ENCODE results near the gene EMID1. TPM values are rescaled to one million over a fixed set of nuclear protein-coding genes. Genes with fewer than 3 reads are reported as not detected.

The EMID1 gene
- total RNA-seq, 1 experiment from 2014 or later: 1.1 TPM

DNA sequence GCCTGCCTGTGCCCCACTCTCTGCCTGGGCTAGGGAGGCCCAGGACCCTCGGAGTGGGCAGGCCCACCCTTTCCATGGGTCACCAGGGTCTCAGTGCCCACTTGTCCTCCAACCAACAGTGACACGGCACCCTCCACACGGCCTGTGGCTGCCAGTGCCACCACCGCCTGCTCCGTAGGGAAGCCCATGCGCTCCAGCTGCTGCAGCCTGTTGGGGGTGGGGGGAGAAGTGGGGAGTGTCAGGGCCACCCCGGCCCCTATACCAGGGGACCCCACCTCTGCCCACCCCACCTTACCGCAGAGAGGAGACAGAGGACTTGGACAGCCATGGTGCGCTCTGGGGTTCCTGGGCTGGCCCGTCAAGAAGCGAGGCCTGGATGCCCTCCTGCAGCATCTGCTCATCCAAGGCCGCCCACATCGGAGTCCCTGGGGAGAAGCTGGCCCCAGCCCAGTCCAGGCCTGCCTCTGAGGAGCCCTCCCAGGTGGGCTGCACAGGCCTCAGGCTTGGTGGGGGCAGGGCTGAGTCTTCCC is 54.4 kb downstream of the EMID1 start:
- H3K4me2 ChIP-seq: no peak overlapping the region
- no peak for DNase-seq
- H3K27ac ChIP-seq: no peak overlapping the region
- no TSS peak for BruUV-seq (replicated peaks)
- no peaks in the 10 kb centered on the region for H3K4me1 ChIP-seq (replicated peaks; ENCODE audit: insufficient read depth)
- H4K20me1 ChIP-seq (ENCODE audit: insufficient read depth): no peaks in the 10 kb centered on the region
- no peaks in the 10 kb centered on the region for H3K27me3 ChIP-seq (ENCODE audit: insufficient read depth, low read depth)
- H3K9me3 ChIP-seq (ENCODE audit: insufficient read depth, low read depth): no peaks in the 10 kb centered on the region
- no peaks in the 10 kb centered on the region for H3K79me2 ChIP-seq (ENCODE audit: low read depth)
- no peaks in the 10 kb centered on the region for H3K9me2 ChIP-seq (ENCODE audit: insufficient read depth)
- POLR2A ChIA-PET (ENCODE audit: unreplicated experiment): no interaction called here
- CTCF ChIA-PET: no interaction called here
- TF ChIP-seq, protein P1, sequence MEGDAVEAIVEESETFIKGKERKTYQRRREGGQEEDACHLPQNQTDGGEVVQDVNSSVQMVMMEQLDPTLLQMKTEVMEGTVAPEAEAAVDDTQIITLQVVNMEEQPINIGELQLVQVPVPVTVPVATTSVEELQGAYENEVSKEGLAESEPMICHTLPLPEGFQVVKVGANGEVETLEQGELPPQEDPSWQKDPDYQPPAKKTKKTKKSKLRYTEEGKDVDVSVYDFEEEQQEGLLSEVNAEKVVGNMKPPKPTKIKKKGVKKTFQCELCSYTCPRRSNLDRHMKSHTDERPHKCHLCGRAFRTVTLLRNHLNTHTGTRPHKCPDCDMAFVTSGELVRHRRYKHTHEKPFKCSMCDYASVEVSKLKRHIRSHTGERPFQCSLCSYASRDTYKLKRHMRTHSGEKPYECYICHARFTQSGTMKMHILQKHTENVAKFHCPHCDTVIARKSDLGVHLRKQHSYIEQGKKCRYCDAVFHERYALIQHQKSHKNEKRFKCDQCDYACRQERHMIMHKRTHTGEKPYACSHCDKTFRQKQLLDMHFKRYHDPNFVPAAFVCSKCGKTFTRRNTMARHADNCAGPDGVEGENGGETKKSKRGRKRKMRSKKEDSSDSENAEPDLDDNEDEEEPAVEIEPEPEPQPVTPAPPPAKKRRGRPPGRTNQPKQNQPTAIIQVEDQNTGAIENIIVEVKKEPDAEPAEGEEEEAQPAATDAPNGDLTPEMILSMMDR (conservative IDR thresholded peaks at IDR 0.05): no peak
- no peak for TF ChIP-seq EZH2 (IDR thresholded peaks at IDR 0.05; ENCODE audit: low read depth)
- no peak overlapping the region for H3K4me3 ChIP-seq
- intact Hi-C loops (cut with micrococcal nuclease; ENCODE audit: unreplicated experiment): no loop called here
- no peak overlapping the region for H2AFZ ChIP-seq
- H3K36me3 ChIP-seq (ENCODE audit: low read depth): no peaks in the 10 kb centered on the region
- H3F3A ChIP-seq (ENCODE audit: insufficient read depth, low read depth): 0 out of 2 replicates have a peak, but pooled peaks cover 4% of the 10 kb centered on the region

DNA sequence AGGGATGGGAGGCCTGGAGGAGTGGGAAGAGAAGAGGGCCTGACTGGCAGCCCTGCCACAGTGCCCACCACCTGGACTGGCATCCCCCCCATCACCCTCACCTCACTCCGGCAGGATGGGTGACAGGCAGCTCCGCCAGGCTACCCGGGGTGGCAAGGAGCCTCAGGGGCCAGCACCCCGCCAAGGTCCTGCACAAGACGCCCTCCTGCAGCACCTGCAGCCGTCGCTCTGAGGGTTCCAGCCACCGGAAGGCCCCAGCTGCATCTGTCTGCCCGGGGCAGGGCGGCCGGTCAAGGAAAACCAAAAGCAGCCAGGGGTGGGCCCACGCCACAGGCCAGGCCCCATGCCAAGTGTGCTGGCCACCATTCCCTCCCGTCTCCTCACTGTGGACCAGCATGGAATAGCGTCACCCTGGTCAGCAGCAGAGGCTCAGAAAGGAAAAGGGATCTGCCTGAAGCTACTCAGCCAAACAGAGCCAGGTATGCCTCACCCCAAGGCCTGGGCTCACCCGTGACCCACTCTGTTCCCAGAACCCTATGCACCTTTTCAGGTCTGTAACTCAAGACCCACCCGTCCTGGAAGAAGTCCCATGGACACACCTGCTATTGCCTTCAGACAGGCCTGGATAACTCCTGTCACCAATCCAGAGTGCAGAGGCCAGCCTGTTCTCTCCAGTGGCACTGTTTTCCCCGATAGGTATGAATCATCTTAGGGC is 55.1 kb downstream of the EMID1 start:
- Histone ChIP-seq H3K27me3 (ENCODE audit: insufficient read depth, low read depth) (no peaks in the 10 kb centered on the region), H2AFZ (no peak overlapping the region), H4K20me1 (ENCODE audit: insufficient read depth) (no peaks in the 10 kb centered on the region), H3K4me2 (no peak overlapping the region), H3K4me3 (no peak overlapping the region), H3K27ac (no peak overlapping the region), H3F3A (ENCODE audit: insufficient read depth, low read depth) (0 out of 2 replicates have a peak, but pooled peaks cover 4% of the 10 kb centered on the region), H3K9me2 (ENCODE audit: insufficient read depth) (no peaks in the 10 kb centered on the region), H3K9me3 (ENCODE audit: insufficient read depth, low read depth) (no peaks in the 10 kb centered on the region), H3K79me2 (ENCODE audit: low read depth) (no peaks in the 10 kb centered on the region), H3K36me3 (ENCODE audit: low read depth) (no peaks in the 10 kb centered on the region), H3K4me1 (replicated peaks; ENCODE audit: insufficient read depth) (no peaks in the 10 kb centered on the region)
- DNase-seq: no peak
- CTCF ChIA-PET: interaction anchor here (0.6 kb wide), 1 partner anchor 99 kb away, joined by 3 read pairs; no protein-coding TSS in a partner anchor
- BruUV-seq (replicated peaks): no TSS peak
- TF ChIP-seq, protein P1 (conservative IDR thresholded peaks at IDR 0.05): no peak
- no peak for TF ChIP-seq EZH2 (IDR thresholded peaks at IDR 0.05; ENCODE audit: low read depth)
- intact Hi-C loops (cut with micrococcal nuclease; ENCODE audit: unreplicated experiment): no loop called here
- POLR2A ChIA-PET (ENCODE audit: unreplicated experiment): no interaction called here

DNA sequence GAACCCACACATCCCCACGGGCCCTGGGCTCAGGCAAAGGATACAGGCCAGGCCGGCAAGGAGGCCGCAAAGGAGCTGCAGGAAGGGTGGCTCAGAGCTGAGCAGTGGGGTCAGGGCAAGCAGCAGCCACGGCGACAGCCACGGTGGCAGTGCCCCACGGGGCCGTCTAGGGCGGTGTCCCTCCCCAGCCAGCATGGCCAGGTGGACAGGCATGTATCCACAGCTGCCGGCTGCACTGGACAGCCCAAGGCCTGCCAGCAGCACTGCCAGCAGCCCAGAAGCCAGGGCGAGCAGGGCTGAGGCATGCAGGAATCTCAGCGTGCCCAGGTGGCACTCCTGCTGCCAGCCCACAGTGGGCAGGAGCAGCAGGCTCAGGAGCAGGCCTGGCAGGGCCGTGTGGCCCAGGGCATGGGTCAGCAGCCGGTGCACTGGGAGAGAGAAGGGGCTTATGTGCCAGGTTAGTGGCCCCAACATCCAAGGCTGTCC is 58.1 kb downstream of the EMID1 start:
- H3K4me3 ChIP-seq: no peak overlapping the region
- intact Hi-C loops (cut with micrococcal nuclease; ENCODE audit: unreplicated experiment): no loop called here
- H4K20me1 ChIP-seq (ENCODE audit: insufficient read depth): peaks cover under 1% of the 10 kb centered on the region; the same call in 1 of the 2 replicates
- no peaks in the 10 kb centered on the region for H3K9me2 ChIP-seq (ENCODE audit: insufficient read depth)
- H3K4me1 ChIP-seq (replicated peaks; ENCODE audit: insufficient read depth): peaks cover 10% of the 10 kb centered on the region
- H3K36me3 ChIP-seq (ENCODE audit: low read depth): no peaks in the 10 kb centered on the region
- H3K9me3 ChIP-seq (ENCODE audit: insufficient read depth, low read depth): no peaks in the 10 kb centered on the region
- peaks cover 28% of the 10 kb centered on the region for H3K79me2 ChIP-seq (ENCODE audit: low read depth)
- H3K27ac ChIP-seq: no peak overlapping the region
- H3K4me2 ChIP-seq: no peak overlapping the region
- no peak for DNase-seq
- H3F3A ChIP-seq (ENCODE audit: insufficient read depth, low read depth): 0 out of 2 replicates have a peak, but pooled peaks cover 4% of the 10 kb centered on the region
- POLR2A ChIA-PET (ENCODE audit: unreplicated experiment): no interaction called here
- TF ChIP-seq, protein P1 (conservative IDR thresholded peaks at IDR 0.05): no peak
- TF ChIP-seq EZH2 (IDR thresholded peaks at IDR 0.05; ENCODE audit: low read depth): no peak
- H2AFZ ChIP-seq: no peak overlapping the region
- CTCF ChIA-PET: no interaction called here
- no TSS peak for BruUV-seq (replicated peaks)
- no peaks in the 10 kb centered on the region for H3K27me3 ChIP-seq (ENCODE audit: insufficient read depth, low read depth)

Measured in PC-9 (cell line).